Ureter (tissue), 1 donor: ENCODE data around the gene CD300E. TPM values are rescaled to one million over a fixed set of nuclear protein-coding genes. Genes with fewer than 3 reads are reported as not detected.
"Not testable (repeated sequence)": the region's sequence is repeated elsewhere in the genome, so short reads cannot be mapped to it uniquely, and the experiment has no call there.

ENCODE experiments used
- DNase-seq: peaks from one replicate; pipeline ENCODE4 v3.0.0-alpha.2; 2020; ENCODE audit warnings: low spot score
- total RNA-seq: library from RNA; stranded (reverse); gene quantifications from one replicate; pipeline ENCODE4 v1.2.4, GENCODE V29; 2023
- donor health status: DM: yes; HTN: yes; CAD: no.

The CD300E gene, protein sequence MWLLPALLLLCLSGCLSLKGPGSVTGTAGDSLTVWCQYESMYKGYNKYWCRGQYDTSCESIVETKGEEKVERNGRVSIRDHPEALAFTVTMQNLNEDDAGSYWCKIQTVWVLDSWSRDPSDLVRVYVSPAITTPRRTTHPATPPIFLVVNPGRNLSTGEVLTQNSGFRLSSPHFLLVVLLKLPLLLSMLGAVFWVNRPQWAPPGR
- total RNA-seq, result 0.73 TPM

DNA sequence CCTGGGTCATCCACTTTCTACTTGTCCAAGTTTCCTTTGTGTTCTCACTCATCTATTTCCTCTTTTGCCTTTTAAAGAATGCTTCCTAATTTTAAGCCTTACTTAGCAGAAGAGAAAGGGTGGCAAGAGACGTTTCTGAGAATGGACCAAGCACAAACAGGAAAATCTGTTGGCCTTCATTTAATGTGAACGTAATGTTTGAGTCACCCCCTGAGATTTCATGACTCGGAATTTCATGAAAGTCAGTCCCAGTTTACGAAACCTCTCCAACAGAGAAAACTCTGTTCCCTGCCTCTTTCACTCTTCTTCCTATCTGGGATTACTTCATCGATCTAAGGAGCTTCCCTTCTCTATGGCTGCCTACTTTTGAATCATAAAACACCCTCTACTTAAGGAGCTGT is at the start of gene CD300E:
CD300E (minus strand) TSS at position 46 of the 401 bp plus-strand sequence. CDS start 117 bp downstream, outside the sequence.
- DNase-seq, result no peak

DNA sequence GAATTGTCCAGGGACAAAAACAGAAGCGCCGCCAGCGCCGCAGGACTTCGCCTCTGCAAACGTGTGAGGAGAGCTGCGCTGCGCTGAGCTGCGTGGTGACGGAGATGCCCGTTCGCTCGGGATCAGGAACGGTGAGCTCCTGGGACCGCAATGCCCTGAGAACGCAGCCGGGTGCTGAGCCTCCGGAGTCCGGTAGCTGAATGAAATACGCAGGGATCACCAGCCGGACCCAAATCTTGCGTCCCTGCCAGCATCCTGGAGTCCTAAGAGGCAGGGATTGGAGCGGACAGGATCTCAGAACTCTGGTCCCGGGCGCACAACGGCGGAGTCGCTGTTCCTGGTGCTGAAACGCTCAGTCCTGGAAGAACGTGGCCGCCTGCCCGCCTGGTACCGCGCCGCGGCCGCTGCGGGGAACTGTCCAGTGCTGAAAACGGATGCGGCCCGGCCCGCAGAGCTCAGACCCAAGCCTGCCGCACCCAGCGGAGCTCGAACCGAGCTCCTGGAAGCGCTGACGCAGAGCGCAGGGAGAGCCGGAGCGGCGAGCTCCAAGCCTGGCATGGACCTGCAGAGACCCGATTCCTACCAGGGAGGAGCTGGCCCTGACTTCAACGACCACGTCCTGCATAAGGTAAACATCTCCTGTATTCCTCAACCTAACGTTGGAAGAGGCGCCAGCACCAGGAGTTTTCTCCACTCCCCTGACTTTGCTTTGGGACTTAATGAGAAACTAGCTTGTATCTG is 47.7 kb upstream of the CD300E start:
- DNase-seq, result peak; percentile 59

DNA sequence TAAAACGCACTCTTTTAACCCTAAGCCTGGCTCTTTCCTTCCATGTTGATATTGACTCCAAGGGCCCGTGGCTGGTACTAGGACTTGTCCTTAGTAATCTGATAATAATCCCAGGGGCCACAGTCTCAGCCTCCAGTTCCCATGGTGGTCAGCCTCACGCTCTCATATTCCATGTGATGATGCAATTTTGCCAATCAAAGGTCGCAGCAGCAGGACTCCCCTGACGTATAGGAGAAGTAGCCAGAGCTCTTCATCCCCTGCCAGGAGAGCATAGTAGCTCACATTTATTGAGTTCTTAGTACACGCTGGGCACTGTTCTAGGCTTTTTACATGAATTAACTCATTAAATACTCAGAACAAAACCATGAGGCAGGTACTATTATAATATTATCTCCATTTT is 46.8 kb upstream of the CD300E start:
- no peak for DNase-seq

DNA sequence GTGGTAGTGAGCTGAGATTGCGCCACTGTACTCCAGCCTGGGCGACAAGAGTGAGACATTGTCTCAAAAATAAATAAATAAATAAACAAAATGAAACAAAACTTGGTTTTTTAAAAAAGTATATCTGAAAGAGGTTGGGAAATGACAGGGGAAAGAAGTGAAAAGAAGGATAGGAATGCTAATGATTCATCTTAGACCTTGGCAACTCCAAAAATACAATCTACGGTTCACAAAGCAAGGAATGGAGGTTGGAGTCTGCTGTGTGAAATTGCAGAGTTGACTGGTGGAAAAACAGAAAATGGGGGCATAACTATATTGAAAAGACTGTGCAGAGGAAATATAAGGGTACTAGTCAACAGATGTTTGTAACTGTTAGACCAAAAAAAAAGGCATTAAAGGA is 40.0 kb upstream of the CD300E start:
- DNase-seq, result no peak

DNA sequence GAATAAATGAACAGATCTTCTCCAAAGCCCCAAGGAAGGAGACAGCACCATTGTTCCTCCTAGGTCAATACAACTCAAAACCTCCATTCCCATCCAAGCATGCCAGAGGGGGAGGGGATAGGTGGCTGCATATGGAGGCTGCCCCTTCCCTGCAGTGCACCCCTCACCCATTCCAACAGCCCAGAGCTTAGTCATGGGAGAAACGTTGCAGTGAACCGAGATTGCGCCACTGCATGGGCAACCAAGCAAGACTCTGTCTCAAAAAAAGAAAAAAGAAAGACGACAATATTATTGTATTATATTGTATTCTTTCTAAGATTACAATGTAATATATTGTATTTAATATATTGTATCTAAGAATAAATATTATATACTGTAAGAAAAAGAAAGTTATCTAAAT is 36.4 kb upstream of the CD300E start:
- no peak for DNase-seq

DNA sequence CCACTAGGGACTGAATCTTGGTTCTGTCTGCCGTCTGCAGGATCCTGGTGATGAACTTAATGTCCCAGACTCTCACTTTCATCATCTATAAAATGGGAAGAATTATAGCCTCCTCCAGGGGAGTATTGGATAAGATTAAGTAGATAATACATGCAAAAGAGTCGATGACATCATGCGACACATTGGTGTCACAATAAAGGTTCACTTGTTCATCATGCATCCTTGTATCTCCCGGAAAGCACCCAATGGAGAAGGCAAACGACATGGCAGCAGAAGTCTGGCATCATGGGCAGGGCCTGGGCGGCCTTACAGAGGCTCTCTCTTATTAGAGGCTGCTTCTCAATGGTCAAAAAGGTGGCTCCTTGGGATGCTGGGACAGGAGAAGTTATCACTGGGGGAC is 35.1 kb upstream of the CD300E start:
- no peak for DNase-seq

DNA sequence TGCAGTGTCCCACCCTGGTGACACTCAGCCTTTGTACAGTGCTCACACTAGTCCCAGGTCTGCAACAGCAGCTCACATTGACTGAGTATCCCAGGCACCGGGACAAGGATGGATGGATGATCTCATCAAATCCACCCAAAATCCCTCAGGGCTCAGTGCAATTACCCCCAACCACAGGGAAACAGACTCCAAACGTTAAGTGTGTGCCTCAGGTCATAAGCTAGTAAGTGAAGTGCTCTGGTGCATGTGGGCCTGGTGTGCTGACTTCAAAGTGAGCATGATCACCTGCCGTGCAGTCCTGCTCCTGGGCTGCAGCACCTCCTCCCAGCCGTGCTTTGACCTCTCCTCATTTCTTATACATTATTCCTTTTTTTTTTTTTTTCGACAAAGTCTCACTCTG is 31.2 kb upstream of the CD300E start:
- DNase-seq, result no peak

DNA sequence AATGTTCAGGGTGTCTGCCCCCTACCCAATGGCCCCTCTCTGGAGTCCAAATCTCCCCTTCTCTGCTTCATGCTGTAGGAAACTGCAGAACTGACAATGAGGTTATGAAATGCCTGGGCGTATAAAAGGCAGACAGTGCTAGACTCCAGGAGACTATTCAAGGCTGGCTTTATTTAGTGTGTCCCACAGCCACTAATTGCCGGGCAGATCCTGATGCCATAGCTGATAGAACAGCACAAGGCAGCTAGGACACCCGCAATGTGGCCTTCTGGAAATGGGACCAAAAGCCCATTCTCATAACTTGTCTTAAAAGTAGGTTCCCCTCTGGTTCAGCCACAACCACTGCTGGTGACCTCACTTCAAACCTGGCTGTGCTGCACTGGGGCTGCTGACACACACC is 28.5 kb upstream of the CD300E start:
- DNase-seq, result no peak

DNA sequence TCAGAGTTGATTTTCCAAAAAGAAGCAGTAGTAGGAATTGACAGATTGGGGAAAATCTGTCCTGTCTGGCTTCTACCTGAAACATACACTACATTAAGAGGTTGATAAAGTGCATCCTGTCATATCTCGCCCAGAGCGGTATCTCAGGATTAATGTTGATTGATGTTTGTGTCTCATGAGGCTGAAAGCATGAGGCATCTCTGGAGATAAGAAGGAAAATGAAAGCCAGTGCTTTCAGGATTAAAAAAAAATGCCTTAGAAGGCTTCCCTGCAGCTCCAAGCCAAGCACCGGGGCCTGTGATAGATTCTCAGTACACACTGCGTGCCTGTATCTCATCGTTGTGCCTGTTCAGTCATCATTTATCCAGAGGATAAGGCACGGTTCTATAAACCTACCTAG is 26.4 kb upstream of the CD300E start:
- no peak for DNase-seq

DNA sequence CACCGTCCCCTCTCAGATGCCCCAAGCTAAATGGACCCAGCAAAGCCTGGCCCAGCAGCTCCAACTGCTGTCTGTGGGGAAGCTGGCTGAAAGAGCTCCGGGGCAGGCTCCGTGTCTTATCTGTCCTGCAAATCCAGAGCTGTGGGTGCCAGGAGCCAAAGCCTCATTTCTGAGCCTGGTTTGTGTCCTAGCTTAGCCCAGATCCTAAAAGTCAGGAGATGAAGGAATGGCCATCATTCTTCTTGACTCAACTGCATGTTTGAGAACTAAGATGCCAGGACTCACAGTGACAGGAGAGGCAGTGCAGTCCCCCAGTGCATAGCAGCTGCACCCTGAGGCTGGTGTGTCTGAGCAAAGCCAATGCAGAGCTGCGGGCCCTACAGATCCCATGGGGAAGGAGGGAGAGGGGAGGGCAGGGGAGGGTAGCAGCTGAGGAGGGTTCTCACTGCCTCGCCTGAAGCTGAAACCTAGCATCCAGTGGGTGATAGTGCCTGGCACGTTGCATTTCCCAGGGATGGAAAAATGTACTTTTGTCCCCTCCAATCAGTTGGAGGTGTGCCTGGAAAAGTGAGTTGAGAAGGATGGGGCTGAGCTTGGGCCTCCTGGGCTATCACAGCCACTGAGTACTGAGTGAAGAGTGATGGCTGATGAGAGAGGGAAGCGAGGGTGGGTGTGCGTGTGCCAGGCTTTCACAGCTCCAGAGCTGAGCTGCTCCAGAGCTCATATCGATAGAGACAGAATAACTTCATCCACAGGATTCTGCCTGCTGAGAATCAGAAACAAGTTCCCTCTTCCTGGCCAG is 24.5 kb upstream of the CD300E start:
- no peak for DNase-seq

DNA sequence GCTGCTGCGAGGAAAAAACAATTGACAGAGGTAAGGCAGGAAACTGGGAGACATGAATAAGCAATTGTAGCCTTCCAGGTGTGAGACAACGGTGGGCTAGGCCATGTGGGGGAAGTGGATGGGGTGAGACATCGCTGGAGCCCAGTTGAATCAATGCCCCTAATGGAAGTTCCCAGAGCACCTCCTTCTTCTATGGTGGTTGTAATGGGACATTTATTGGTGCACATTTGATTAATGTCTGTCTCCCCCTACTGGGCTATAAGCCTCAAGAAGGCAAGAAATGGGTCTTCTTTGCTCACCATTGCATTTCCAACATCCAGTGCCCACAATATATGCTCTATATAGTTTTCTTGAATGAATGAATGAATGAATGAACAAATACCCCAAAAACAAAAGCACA is 22.7 kb upstream of the CD300E start:
- DNase-seq, result no peak

DNA sequence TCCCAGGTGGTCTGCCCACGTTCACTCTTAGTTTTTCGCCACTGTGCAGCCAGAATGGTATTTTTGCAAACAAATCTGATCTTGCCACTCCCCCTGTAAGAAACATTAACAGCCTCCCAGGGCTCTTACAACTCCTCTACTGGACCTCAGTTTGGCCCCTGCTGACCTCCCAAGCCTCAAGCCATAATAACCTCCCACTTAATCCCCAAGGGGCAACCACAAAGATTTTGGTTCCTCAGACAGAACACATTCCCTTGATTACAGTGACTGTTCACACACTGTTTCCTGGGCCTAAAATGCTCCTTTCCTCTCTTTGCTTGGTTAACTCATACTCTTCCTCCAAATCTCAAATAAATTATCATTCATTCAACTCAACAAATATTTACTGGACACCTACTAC is 21.5 kb upstream of the CD300E start:
- DNase-seq, result no peak

DNA sequence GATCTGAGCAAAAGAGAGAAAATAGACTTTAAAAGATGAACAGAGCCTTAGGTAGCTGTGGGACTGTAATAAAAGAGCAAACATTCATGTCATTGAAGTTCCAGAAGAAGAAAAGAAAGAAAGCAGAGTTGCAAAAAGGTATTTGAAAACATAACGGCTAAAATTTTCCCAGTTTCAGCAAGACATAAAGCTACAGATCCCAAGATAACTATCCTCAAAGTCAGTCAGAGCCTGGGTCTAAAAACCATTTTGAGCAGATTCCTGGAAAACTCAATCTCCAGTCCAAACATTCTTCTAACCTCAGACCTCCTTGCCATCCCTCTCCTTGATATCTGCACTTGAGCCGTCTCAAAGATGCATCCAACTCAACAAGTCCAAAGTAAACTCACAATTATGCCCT is 20.9 kb upstream of the CD300E start:
- no peak for DNase-seq

DNA sequence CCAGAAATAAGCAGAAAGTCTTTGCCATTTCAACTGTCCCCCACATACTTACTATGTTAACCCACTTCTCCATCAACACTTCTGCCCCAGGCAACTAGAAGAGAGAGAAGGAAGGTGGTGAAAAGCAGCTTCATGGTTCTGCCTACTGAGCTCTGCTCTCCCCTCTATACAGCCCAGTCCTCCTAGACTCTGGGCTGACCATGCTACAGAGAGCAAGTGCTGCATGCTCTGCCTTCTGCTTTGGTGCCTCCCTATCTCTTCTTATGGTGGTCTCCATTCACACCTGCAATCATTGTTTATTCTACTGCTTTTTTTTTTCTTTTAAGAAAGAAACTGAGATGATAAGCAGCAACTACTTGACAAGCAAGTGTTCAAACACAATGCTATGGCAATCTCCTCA is 20.3 kb upstream of the CD300E start:
- no peak for DNase-seq

DNA sequence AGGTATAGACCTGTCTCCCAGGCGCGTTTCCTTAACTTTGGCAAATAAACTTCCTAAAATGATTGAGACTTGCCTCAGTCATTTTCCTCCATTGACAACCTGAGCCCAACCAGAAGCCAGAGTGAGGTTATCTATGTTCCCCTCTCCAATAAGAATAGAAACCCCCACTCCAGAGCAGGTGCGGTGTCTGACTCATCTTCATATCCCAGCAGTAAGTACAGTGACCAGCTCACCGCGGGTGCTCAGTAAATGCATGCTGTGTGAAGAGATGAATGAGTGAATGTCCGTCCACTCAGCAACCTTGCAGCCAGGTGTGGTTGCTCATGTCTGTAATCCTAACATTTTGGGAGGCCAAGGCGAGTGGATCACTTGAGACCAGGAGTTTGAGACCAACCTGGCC is 19.5 kb upstream of the CD300E start:
- DNase-seq, result no peak

DNA sequence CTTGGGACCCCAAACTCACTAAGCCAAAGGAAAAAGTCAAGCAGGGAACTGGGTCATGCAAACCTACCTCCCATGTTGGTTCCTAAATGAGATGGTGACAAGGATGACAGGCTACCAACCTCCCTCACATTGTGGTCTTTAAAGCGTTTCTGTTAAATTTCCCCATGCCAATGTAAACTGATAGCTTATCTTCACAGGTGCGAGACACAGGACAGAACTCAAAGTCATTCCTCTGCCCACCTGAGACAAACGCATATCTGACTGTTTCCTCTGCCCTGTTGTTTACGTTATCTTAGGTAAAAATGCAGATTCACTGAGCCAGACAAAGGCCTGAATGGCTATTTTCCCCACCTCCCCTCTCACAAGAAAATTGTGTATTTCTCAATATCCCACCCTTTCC is 19.0 kb upstream of the CD300E start:
- no peak for DNase-seq

DNA sequence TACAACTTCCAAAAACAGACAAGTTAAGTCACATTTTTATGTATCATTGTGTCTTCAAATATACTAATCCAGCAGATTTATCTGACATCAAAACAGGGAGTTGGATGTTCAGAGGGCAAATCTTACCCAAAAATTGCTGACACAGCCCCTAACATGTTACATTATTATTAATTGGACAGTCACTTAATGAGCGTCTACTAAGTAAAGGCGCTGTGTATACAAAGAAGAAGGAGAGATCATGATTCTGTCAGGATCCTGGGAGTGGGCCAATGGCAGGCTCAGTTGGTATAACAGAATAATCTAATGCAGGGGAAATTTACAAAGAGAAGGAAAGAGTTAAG is 18.4 kb upstream of the CD300E start:
- no peak for DNase-seq

DNA sequence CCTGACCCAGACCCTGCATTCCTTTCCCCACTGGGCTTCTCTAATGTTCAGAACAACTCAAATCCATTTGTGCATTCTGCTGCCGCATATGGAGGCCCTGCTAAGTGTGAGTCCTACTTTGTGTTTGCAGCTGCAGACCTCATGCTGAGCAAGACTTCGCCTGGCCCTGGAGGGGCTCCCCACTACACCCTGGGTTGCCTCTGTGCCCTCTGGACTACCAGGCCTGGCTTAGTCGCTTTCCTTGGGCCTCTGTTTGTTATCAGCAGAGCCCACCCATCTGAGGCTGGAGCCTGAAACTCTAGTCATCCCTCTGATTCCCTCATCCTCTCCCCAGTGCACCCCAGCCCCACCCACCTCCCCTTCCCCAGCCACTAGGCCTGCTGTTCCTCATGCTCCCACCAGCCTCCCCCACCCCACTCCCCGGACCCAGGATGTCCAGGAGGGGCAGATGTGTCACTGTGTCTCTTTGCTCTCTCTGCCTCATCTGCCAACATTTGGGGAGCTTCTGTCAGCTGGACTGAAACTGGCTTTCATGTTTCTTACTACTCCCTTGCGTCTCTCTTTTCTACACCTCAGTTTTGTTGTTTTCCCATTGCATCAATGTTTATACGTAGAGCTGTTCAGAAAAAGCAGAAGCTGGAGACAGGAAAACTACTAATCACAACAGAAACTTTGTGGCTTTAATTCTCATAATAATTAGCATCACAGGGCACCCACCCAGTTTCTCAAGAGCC is 17.9 kb upstream of the CD300E start:
- no peak for DNase-seq

DNA sequence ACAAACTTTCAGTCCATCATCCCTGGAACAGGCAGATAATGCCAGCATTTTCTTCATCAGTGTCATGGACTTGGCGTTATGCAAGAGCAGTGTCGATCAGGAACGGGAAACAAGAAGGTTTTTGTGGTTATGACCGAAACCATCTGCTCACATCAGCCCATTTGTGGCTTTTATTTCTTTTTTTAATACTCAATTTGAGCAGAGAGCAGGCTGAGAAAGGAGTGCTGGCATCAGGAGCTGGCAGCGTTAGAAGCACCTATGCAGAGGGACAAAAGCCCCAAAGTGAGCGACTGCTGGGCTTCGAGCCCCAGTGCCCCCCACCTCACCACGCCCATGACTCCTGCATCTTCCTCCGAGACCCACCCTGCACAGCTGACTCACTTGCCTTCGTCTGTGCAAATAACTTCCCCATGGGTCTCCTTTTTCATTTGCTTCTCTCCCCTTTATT is 16.2 kb upstream of the CD300E start:
- no peak for DNase-seq

DNA sequence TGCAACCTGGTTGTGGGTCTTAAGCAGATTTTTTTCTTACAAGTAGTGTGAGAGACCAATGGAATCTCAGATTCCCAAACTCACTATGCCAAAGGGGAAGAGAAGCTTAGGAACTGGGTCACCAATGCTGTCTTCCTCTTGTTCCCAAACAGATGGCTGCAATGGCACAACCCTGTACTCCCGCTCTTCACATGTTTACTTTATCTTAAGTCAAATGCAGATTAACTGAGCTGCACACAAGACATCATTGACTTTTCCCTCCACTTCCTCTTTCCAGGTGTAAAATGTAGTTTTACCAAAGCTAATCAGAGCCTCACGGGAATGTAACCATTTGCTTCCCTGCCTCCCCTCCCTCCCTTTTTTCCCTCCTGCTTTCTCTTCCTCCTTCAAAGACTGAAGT is 14.4 kb upstream of the CD300E start:
- no peak for DNase-seq

DNA sequence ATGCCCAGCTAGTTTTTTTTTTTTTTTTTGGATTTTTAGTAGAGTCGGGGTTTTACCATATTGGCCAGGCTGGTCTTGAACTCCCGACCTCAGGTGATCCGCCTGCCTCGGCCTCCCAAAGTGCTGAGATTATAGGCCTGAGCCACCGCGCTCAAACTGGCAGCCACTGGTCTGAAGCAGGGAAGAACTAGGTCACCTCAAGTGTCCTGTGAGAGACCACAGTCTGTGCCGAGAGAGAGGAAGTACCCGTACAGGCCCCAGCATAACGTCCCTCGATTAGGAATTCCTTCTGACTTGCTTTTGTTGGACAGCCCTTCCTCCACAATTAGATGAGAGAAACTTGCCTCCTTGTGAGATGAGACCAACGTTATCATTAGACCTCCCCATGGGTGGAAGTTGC is 13.7 kb upstream of the CD300E start:
- no peak for DNase-seq

DNA sequence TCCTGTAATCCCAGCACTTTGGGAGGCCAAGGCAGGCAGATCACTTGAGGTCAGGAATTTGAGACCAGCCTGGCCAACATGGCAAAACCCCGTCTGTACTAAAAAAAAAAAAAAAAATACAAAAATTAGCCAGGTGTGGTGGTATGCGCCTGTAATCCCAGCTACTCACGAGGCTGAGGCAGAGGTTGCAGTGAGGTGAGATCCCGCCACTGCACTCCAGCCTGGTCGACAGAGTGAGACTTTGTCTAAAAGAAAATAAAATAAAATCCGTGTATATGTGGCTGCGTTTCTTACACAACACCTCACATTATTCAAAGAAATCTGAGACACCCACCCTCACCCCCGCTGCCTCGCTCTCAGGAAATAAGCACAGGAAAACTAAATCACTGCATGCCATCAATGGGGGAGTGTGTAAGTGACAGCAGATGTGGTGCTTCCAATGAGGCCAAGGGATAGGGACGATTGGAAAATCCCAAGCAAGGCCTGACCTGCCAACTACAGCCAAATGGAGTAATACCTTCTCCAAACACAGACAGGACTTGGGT is 13.1 kb upstream of the CD300E start:
- DNase-seq, result not testable (repeated sequence)
